Common myeloid progenitor, CD34-positive (primary cell): ENCODE results near the gene FBXW8.

ENCODE experiments used
- CTCF ChIA-PET: fragments of 350-600 bp; sonication (Branson Sonifier 250); formaldehyde crosslinking; loops from one replicate; lab custom pipeline; 2021; ENCODE audit warnings: antibody characterized with exemption; lab: Charles Lee
- POLR2A ChIA-PET: fragments of 350-600 bp; sonication (Branson Sonifier 250); formaldehyde crosslinking; loops from one replicate; lab custom pipeline; 2021; ENCODE audit warnings: antibody characterized with exemption; lab: Charles Lee
- DNase-seq, 3 donors: peaks; one replicate each; pipeline versions ENCODE4 v3.0.0 to v3.0.0-alpha.2; 2013
- H3K27ac ChIP-seq, 2 experiments: 1 replicate in 1 of 2; 2 replicates in 1 of 2; pipeline ENCODE4 v1.7.0; 2013; ENCODE audit warnings: inconsistent platforms in 2 of 2, low read length in 2 of 2, mild to moderate bottlenecking in 2 of 2, low read depth in 1 of 2, moderate library complexity in 1 of 2; ENCODE audit not compliant: severe bottlenecking in 2 of 2, insufficient read depth in 1 of 2, poor library complexity in 1 of 2
- H3K27me3 ChIP-seq, 5 experiments: replicated peaks in 2 of 5; 1 replicate in 3 of 5; 2 replicates in 2 of 5; pipeline versions ENCODE4 v1.6.1 to v1.7.0; 2013; ENCODE audit warnings: low read length in 4 of 5, mild to moderate bottlenecking in 2 of 5, moderate library complexity in 2 of 5, inconsistent platforms in 1 of 5; ENCODE audit not compliant: insufficient read depth in 5 of 5, control insufficient read depth in 4 of 5
- H3K36me3 ChIP-seq, 4 experiments: 1 replicate in 2 of 4; 2 replicates in 2 of 4; pipeline versions ENCODE4 v1.6.1 to v1.7.0; 2013; ENCODE audit warnings: low read length in 3 of 4, control low read depth in 1 of 4, mild to moderate bottlenecking in 1 of 4; ENCODE audit not compliant: control insufficient read depth in 4 of 4, insufficient read depth in 4 of 4
- H3K4me1 ChIP-seq, 4 experiments: 1 replicate in 3 of 4; 2 replicates in 1 of 4; pipeline versions ENCODE4 v1.6.1 to v1.7.1; 2013; ENCODE audit warnings: low read length in 3 of 4, mild to moderate bottlenecking in 3 of 4, control low read depth in 1 of 4, inconsistent platforms in 1 of 4, moderate library complexity in 1 of 4; ENCODE audit not compliant: control insufficient read depth in 4 of 4, insufficient read depth in 4 of 4; ENCODE audit errors: control extremely low read depth in 1 of 4
- H3K4me3 ChIP-seq, 7 experiments: 1 replicate in 4 of 7; 2 replicates in 3 of 7; pipeline versions ENCODE4 v1.5.1 to v1.7.0; 2013; ENCODE audit warnings: mild to moderate bottlenecking in 7 of 7, low read length in 6 of 7, moderate library complexity in 6 of 7, inconsistent platforms in 2 of 7, low read depth in 2 of 7, control low read depth in 1 of 7; ENCODE audit not compliant: insufficient read depth in 4 of 7, control insufficient read depth in 1 of 7; ENCODE audit errors: extremely low read depth in 1 of 7
- H3K9me3 ChIP-seq, 5 experiments: 1 replicate in 4 of 5; 2 replicates in 1 of 5; pipeline versions ENCODE4 v1.6.1 to v1.7.1; 2013; ENCODE audit warnings: low read length in 4 of 5, mild to moderate bottlenecking in 2 of 5, inconsistent platforms in 1 of 5, low read depth in 1 of 5, moderate library complexity in 1 of 5; ENCODE audit not compliant: control insufficient read depth in 4 of 5, insufficient read depth in 2 of 5; ENCODE audit errors: control extremely low read depth in 1 of 5
- WGBS: methylation state at CpG from one replicate; pipeline ENCODE4 v1.1.5; 2013; ENCODE audit not compliant: insufficient coverage; 5-methylcytosine and 5-hydroxymethylcytosine counted together

FBXW8 gene

DNA sequence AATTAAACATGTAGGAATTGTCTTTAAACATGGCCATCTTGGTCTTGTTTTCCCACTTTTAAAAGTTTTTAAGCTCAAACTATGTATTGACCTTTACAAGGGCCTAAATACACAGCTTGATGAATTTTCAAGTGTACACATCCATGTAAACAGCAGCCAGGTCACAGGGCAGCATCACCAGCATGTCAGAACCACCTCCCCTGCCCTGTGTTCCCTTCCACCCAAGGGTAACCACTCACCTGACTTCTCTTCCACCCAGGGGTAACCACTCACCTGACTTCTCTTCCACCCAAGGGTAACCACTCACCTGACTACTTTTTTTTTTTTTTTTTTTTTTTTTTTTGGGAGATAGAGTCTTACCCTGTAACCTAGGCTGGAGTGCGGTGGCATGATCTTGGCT is 4.6 kb downstream of the FBXW8 start:
- Histone ChIP-seq H3K4me3 (no peak overlapping the region), H3K27ac (no peak overlapping the region), H3K9me3 (no peaks in the 10 kb centered on the region), H3K36me3 (peaks cover 0 to 6% (median 0%) of the 10 kb centered on the region in 4 experiments), H3K27me3 (no peaks in the 10 kb centered on the region), H3K4me1 (peaks cover 15 to 28% (median 23%) of the 10 kb centered on the region in 4 experiments)
- ChIA-PET POLR2A (no interaction called here), CTCF (no interaction called here)
- no peak for DNase-seq
- WGBS = 100% methylated on average over 1 of the region's 1 CpG

- DNase-seq = no peak
- Histone ChIP-seq H3K27me3 (no peaks in the 10 kb centered on the region), H3K36me3 (peaks cover 0 to 6% (median 0%) of the 10 kb centered on the region in 4 experiments), H3K4me3 (no peak overlapping the region), H3K9me3 (no peaks in the 10 kb centered on the region), H3K27ac (no peak overlapping the region), H3K4me1 (peaks cover 15 to 30% (median 24%) of the 10 kb centered on the region in 4 experiments)
- CTCF ChIA-PET = no interaction called here
- POLR2A ChIA-PET = interaction anchor here (0.7 kb wide), 1 partner anchor 202 kb away, joined by 3 read pairs; no protein-coding TSS in a partner anchor
These were observed 5.4 kb downstream of the FBXW8 start for GRCh38 chr12:116916122-116916521.

DNA sequence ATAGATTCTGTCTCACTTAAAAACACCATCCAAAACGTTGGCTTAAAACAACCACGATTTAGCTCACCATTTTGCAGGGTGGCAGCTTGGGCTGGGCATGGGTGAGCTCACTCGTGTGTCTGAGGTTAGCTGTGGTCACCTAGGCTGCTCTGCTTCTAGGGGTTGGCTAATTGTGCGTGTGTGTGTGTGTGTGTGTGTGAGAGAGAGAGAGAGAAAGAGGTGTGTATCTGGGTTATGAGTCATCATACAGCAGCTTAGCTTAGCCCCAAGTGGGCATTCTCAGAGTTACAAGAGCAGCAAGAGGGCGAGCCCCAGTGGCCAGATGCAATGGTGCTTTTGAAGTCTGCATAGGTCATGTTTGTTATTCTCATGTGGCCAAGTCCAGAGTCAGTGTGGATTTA is 6.0 kb downstream of the FBXW8 start:
- ChIA-PET POLR2A (interaction anchor here (0.7 kb wide), 1 partner anchor 203 kb away, joined by 3 read pairs; no protein-coding TSS in a partner anchor), CTCF (no interaction called here)

DNA sequence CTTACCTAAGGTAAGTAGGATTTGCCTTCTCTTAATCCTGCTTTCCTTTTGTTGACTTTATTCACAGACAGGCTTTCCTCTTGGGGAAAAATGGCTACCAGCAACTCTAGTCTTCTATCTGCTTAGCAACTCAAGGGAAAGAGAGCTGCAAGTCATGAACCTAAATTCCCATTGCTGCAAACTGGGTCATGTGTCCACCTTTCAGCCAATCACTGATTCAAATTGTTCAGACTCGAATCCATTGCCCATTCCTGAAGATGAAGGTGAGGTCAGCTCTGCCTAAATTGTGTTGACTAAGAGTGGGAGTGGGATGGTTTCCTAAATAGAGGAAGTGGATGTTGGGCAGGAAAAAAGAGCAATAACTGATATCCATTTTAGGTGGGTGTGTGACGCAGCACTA is 7.7 kb downstream of the FBXW8 start:
- no peak for DNase-seq
- peaks cover 0 to 6% (median 0%) of the 10 kb centered on the region in 4 experiments for H3K36me3 ChIP-seq
- H3K4me3 ChIP-seq = no peak overlapping the region
- H3K4me1 ChIP-seq = peaks cover 7 to 22% (median 17%) of the 10 kb centered on the region in 4 experiments
- ChIA-PET CTCF (interaction anchor here (1.1 kb wide), 1 partner anchor 22 kb away, joined by 3 read pairs; no protein-coding TSS in a partner anchor), POLR2A (no interaction called here)
- 100% methylated on average over 1 of the region's 2 CpGs for WGBS
- H3K27me3 ChIP-seq = no peaks in the 10 kb centered on the region
- H3K9me3 ChIP-seq = no peaks in the 10 kb centered on the region
- H3K27ac ChIP-seq = no peak overlapping the region

More for the DNA sequence above, 6.0 kb downstream of the FBXW8 start:
- Histone ChIP-seq H3K27me3 (no peaks in the 10 kb centered on the region), H3K4me3 (no peak overlapping the region), H3K36me3 (peaks cover 0 to 6% (median 0%) of the 10 kb centered on the region in 4 experiments), H3K9me3 (no peaks in the 10 kb centered on the region), H3K4me1 (peaks cover 10 to 26% (median 20%) of the 10 kb centered on the region in 4 experiments), H3K27ac (no peak overlapping the region)
- DNase-seq = peak; percentile 33 to 91 (median 70)
- WGBS = 82% methylated on average over 4 of the region's 5 CpGs

DNA sequence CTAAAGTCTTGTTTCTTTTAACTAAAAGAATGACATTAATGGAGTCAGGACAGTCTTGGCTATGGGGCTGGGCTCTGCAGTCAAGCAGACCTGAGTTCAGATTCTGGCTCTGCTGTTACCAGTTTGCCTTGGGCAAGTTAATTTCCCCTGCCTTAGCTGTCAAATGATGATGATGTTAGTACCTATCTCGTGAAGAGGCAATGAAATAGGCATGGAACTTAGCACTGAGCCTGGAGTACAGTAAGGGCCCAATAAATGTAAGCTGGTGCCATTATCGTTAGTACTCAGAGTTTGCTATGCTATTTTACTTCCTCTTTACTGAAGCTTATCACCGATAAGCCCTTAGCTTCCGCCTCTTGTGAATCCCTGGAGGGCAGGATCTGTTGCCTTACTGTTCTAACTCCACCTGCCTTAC is 8.5 kb downstream of the FBXW8 start:
- ChIA-PET POLR2A (no interaction called here), CTCF (interaction anchor here (0.7 to 1.1 kb wide), 2 partner anchors 22 kb away, joined by 3 read pairs; no protein-coding TSS in a partner anchor)
- H3K36me3 ChIP-seq = peaks cover 0 to 6% (median 0%) of the 10 kb centered on the region in 4 experiments
- DNase-seq = peak; percentile 48 to 77 (median 66)
- H3K4me3 ChIP-seq = no peak overlapping the region
- H3K27ac ChIP-seq = no peak overlapping the region
- no peaks in the 10 kb centered on the region for H3K27me3 ChIP-seq
- peaks cover 8 to 26% (median 21%) of the 10 kb centered on the region in 4 experiments for H3K4me1 ChIP-seq
- no CpG with 5 or more reads among the region's 4 CpGs for WGBS
- no peaks in the 10 kb centered on the region for H3K9me3 ChIP-seq

- DNase-seq = no peak
- no peaks in the 10 kb centered on the region for H3K27me3 ChIP-seq
- H3K27ac ChIP-seq = no peak overlapping the region
- H3K36me3 ChIP-seq = peaks cover 0 to 5% (median 0%) of the 10 kb centered on the region in 4 experiments
- no peak overlapping the region for H3K4me3 ChIP-seq
- H3K4me1 ChIP-seq = peaks cover 15 to 33% (median 27%) of the 10 kb centered on the region in 4 experiments
- WGBS = 69% methylated on average over 5 of the region's 6 CpGs
- CTCF ChIA-PET = no interaction called here
- no peaks in the 10 kb centered on the region for H3K9me3 ChIP-seq
- POLR2A ChIA-PET = interaction anchor here (0.6 kb wide), 1 partner anchor 251 kb away, joined by 3 read pairs; no protein-coding TSS in a partner anchor
These were observed 9.1 kb downstream of the FBXW8 start for GRCh38 chr12:116919706-116920485.

DNA sequence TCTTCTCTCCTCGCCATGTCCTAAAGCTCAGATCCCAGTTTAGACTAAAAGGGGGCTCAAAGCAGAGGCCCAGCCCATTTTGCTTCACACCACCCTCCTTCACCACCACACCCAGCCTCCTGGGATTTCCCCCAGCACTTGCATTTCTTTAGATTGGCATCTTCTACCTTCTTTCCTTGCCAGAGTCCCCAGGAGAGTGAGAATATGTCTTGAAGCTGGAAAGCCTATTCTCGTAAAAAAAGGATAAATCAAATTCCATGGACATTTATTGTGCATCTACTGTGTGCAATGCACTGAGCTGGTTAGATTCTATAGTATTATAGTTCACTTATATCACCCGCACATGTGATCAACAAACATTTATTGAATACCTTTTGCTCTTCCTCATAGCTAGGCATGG is 10.2 kb downstream of the FBXW8 start:
- Histone ChIP-seq H3K4me1 (peaks cover 18 to 38% (median 31%) of the 10 kb centered on the region in 4 experiments), H3K4me3 (no peak overlapping the region), H3K9me3 (no peaks in the 10 kb centered on the region), H3K36me3 (no peaks in the 10 kb centered on the region), H3K27me3 (no peaks in the 10 kb centered on the region), H3K27ac (no peak overlapping the region)
- ChIA-PET CTCF (interaction anchor here (0.6 to 1.4 kb wide), 2 partner anchors 38 to 58 kb away, joined by 4 to 5 read pairs; no protein-coding TSS in a partner anchor), POLR2A (no interaction called here)
- DNase-seq = no peak
- 100% methylated on average over 1 of the region's 3 CpGs for WGBS
